Colonic mucosa (tissue), 4 donors: ENCODE results near the gene TMEM95. TPM values are rescaled to one million over a fixed set of nuclear protein-coding genes. Genes with fewer than 3 reads are reported as not detected.

Source experiments
- DNase-seq: peaks from one replicate; pipeline ENCODE4 v3.0.0-alpha.2; 2020
- H3K27ac ChIP-seq: fragments of 200-600 bp; one replicate; pipeline ENCODE4 v1.8.0; 2021
- H3K27me3 ChIP-seq: fragments of 200-600 bp; one replicate; pipeline ENCODE4 v1.8.0; 2021
- H3K36me3 ChIP-seq: fragments of 200-600 bp; one replicate; pipeline ENCODE4 v1.8.0; 2021
- H3K4me1 ChIP-seq: fragments of 200-600 bp; one replicate; pipeline ENCODE4 v1.8.0; 2021; ENCODE audit warnings: mild to moderate bottlenecking
- H3K4me3 ChIP-seq: fragments of 200-600 bp; one replicate; pipeline ENCODE4 v1.8.0; 2021
- H3K9ac ChIP-seq, 2 donors: one replicate each; pipeline ENCODE4 v1.7.0; 2013; ENCODE audit warnings: control low read depth in 2 of 2, low read depth in 2 of 2, low read length in 2 of 2
- H3K9me3 ChIP-seq: fragments of 200-600 bp; one replicate; pipeline ENCODE4 v1.8.0; 2021
- CTCF ChIP-seq: fragments of 200-600 bp; IDR thresholded peaks from one replicate; pipeline ENCODE4 v1.8.0; 2022; ENCODE audit warnings: antibody characterized with exemption, mild to moderate bottlenecking
- intact Hi-C: fragments of 100-400 bp; cut with DNase I; formaldehyde crosslinking; loops from one replicate; pipeline ENCODE4 v1.14.1; 2022
- total RNA-seq, 2 donors: library from RNA; stranded (reverse); fragmentation: NEBNext Ultra II Directional in 1 of 2; extraction: Animal tissue kit (Norgen Biotek cat#: 25700) in 1 of 2; gene quantifications; one replicate each; pipeline ENCODE4 v1.2.1, GENCODE V29; 2021
- donor health status: healthy.
- donor health status: DM: no; HTN: no; CAD: no.
- donor health status: DM: no; HTN: no; CAD: no.

Gene TMEM95
- total RNA-seq, 2 donors from 2014 or later = not detected

GRCh38 chr17:7327056-7327455, 27.9 kb upstream of the TMEM95 start:
- DNase-seq = no peak
- H3K4me1 ChIP-seq = peaks cover 10% of the 10 kb centered on the region
- H3K27me3 ChIP-seq = no peaks in the 10 kb centered on the region
- no peak overlapping the region for H3K9ac ChIP-seq
- H3K4me3 ChIP-seq = no peak overlapping the region
- no peak for TF ChIP-seq CTCF
- H3K36me3 ChIP-seq = peaks cover 13% of the 10 kb centered on the region
- H3K27ac ChIP-seq = no peak overlapping the region
- H3K9me3 ChIP-seq = no peaks in the 10 kb centered on the region
- intact Hi-C loops = no loop called here

GRCh38 chr17:7327501-7327900, 27.5 kb upstream of the TMEM95 start:
- intact Hi-C loops = no loop called here
- DNase-seq = no peak
- H3K9ac ChIP-seq = no peak overlapping the region

GRCh38 chr17:7328009-7328408, 26.9 kb upstream of the TMEM95 start:
- peaks cover 10% of the 10 kb centered on the region for H3K4me1 ChIP-seq
- peaks cover 3% of the 10 kb centered on the region for H3K36me3 ChIP-seq
- no peak for TF ChIP-seq CTCF
- no peak overlapping the region for H3K27ac ChIP-seq
- H3K27me3 ChIP-seq = no peaks in the 10 kb centered on the region
- peak overlapping the region in 1 of 2 donors; percentile 96 for H3K9ac ChIP-seq
- peak overlapping the region; percentile 94 for H3K4me3 ChIP-seq
- intact Hi-C loops = no loop called here
- no peak for DNase-seq
- no peaks in the 10 kb centered on the region for H3K9me3 ChIP-seq

More at GRCh38 chr17:7327501-7327900, 27.5 kb upstream of the TMEM95 start:
- peaks cover 10% of the 10 kb centered on the region for H3K4me1 ChIP-seq
- no peaks in the 10 kb centered on the region for H3K9me3 ChIP-seq
- no peak overlapping the region for H3K27ac ChIP-seq
- no peak overlapping the region for H3K4me3 ChIP-seq
- no peaks in the 10 kb centered on the region for H3K27me3 ChIP-seq
- peaks cover 8% of the 10 kb centered on the region for H3K36me3 ChIP-seq
- no peak for TF ChIP-seq CTCF

GRCh38 chr17:7328840-7329373, 26.0 kb upstream of the TMEM95 start, which contains the start of gene NEURL4:
Gene NEURL4 (minus strand): TSS chr17:7329335. CDS start chr17:7329312, 23 bp downstream.
- H3K4me3 ChIP-seq = peak within 1 kb of the TSS; percentile 94
- no peak for TF ChIP-seq CTCF
- H3K36me3 ChIP-seq = no peaks in the 10 kb centered on the region
- DNase-seq = no peak
- intact Hi-C loops = no loop called here
- H3K27me3 ChIP-seq = no peaks in the 10 kb centered on the region
- peaks cover 10% of the 10 kb centered on the region for H3K4me1 ChIP-seq
- peak within 1 kb of the TSS; percentile 78 for H3K27ac ChIP-seq
- H3K9me3 ChIP-seq = no peaks in the 10 kb centered on the region
- peak within 1 kb of the TSS; percentile 93 to 96 for H3K9ac ChIP-seq

- DNase-seq = peak; percentile 99
- Histone ChIP-seq H3K9me3 (no peaks in the 10 kb centered on the region), H3K36me3 (no peaks in the 10 kb centered on the region)
These were observed 25.5 kb upstream of the TMEM95 start for GRCh38 chr17:7329374-7329996.

More at GRCh38 chr17:7329374-7329996, 25.5 kb upstream of the TMEM95 start:
- H3K9ac ChIP-seq = peak overlapping the region; percentile 93 to 96
- no peaks in the 10 kb centered on the region for H3K27me3 ChIP-seq
- TF ChIP-seq CTCF = no peak
- intact Hi-C loops = no loop called here
- H3K4me1 ChIP-seq = peaks cover 10% of the 10 kb centered on the region
- H3K4me3 ChIP-seq = peak overlapping the region; percentile 94
- H3K27ac ChIP-seq = peak overlapping the region; percentile 78
